NCI-H1930 (cell line): ENCODE results near the gene BMP6.
"Not testable (repeated sequence)": the region's sequence is repeated elsewhere in the genome, so short reads cannot be mapped to it uniquely, and the experiment has no call there.

Experiments used
- DNase-seq, 2 experiments: peaks; one replicate each; lab custom pipeline; 2025; lab: John Stamatoyannopoulos, UW

Gene BMP6

DNA sequence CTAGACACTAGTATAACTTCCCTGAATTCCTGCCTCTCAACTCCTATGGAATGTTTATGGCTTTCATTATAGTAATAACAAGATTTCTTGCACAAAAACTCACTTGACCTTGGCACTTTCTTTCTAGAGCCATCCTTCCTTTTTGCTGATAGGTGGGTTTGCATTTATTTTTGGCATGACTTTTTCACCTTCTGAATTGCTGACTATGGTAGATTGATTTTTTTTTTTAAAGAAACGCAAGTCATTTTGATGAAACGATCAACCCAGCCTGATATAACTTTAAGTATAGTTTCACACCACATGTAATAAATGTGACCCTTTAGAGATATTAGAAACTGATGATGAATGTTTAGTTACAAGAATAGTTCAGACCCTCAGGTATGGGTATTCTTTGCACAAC is 61.8 kb downstream of the BMP6 start:
- DNase-seq, result no peak

DNA sequence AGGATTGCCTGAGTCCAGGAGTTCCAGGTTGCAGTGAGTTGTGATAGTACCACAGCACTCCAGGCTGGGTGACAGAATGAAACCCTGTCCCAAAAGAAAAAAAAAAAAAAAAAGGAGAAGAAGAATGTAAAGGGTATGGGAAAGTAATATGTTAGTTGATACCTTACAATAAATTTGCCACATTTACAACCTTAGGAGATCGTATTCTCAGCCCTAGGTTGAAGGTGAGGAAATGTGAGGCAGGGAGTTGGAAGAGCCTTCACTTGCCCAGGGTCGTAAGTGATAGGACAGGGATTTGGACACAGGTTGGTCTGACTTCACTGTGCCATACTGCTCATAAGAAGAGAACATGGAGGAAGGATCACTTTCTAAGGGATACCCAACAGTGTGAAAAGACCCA is 68.6 kb downstream of the BMP6 start:
- no peak for DNase-seq

DNA sequence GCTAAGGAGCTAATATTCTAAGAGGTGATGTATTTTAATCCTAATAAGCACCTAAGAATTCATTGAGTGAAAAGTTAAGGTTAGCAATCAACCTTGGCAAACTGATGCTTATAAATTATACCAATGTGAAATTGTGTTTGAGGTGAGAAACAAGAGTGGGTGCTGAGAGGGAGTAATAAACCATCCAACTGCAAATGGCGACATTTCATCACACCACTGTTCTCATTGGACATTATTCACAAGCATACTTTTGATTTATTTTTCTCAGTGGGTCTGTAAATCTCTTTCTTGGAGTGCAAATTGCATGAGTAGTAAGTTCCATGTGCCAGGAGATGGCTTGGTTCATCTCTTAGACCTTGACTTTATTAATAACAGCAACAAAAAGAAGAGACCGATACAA is 71.5 kb downstream of the BMP6 start:
- DNase-seq, result no peak

DNA sequence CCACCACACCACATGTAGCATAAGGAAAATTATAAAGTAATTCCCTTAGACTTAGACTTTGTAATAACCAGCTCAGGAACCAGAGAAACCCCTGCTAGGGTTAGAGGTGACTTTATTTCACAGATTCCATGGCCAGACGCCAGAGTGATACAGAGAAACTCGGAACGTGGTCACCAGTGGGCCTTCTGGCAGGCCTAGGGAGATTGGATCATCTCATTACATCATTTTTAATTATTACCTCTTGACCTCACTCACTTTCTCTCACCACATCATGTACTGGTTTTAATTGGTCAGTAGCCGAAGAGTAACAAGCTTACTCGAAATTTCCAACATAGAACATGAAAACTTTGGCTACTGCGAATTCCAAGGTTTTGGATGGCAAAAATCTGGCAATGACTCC is 72.9 kb downstream of the BMP6 start:
- no peak for DNase-seq

DNA sequence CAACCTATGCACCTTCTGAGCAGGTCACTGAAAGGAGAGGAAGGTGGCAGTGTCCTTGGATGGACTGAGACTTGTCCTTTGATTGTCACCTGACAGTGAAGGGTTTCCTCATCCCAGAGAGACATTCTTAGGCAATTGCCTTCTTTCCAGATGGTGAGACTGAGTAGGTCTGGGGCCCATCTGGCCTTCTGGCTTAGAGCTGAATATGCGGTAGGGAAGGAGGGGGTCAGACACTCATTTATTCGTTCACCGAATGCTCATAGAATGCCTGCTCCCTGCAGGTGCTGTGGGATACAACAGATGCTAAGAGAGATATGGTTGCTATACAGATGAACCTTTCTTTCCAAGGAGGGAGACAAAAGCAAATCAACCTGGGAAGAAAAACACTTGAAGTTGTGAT is 76.8 kb downstream of the BMP6 start:
- DNase-seq, result no peak

DNA sequence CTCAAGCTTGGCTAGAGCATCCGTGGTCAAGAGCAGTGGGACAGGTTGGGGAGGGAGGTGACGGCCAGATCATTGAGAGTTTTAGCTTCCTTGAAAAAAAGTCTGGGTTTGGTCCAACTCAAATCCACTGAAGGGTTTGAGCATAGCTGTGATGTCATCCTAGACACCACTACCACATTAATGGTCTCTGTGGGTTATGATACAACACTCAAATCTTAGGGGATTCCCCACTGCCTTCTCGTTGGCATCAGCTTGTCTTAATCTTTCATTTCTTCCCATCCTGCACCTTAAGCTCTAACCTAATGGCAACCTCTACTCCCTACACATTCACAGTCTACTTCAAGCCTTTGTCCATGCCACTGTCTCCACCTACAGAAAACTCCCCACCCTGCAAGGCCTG is 77.3 kb downstream of the BMP6 start:
- no peak for DNase-seq

DNA sequence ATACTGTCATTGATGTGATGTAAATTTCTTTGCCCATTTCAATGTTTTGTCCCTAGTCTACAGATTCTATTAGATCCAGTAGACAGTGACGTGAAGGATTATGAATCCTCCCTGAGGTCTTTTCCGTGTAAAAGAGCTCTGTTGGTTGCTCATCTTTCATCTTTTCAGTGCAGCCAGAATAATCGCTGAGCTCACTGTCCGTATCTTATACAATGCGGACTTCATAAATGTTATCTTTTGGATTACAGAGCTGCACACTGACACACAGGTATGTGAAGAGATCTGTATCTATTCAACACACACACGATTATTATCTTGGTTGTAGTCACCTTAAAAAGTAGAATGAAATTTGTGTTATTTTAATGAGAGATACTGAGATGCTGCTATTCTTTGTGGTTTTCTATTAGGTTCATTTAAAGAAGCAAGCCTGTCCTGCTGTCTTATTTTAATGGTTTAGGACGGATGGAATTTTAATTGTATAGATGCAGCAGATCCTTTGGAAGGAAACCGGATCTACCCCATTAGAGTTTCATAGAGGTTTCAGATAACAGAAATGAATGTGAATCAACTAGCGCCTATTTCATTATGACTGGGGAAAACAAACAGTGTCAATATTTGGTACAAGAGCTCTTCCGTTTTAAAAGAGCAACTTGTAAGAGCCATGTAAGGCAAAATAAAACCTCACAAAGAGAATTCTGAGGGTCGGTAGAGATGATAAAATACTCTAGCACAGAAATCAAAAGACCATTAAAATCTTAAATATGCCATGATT is 79.4 kb downstream of the BMP6 start:
- DNase-seq, result no peak

DNA sequence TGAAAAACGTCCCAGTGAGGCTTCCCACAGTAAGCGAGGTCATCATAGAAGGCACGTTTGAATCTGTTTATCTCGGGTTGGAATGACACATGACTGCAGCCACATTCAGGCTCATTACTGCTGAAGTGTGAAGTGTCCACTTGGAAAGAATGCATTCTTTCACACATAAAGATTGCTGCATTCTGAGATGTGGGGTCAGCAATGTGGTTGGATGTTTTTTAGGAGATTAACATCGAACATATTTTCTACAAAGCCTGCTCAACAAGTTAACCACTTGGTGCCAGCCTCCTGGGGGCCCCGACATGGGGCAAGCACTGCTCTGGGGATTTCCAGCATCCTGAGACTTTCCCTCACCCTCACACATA is 79.9 kb downstream of the BMP6 start:
- DNase-seq, result no peak

DNA sequence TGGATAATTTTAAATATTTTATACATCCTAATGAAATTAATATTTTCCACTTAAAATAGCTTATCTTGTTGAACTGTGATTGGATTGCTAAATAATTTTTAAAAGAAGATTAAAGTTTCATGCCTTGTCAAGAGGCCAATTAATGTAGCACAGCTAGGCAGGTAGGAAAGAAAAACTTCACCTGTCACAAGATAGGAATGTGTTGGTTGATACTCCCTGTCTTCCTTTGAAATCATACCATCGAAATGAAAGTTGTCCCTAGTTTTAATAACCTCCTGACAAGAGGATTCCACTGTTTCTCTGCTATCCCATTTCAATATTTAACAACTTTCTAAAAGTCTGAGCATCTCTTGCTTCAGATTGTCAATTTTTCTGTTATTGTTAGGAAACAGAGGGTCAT is 80.8 kb downstream of the BMP6 start:
- no peak for DNase-seq

DNA sequence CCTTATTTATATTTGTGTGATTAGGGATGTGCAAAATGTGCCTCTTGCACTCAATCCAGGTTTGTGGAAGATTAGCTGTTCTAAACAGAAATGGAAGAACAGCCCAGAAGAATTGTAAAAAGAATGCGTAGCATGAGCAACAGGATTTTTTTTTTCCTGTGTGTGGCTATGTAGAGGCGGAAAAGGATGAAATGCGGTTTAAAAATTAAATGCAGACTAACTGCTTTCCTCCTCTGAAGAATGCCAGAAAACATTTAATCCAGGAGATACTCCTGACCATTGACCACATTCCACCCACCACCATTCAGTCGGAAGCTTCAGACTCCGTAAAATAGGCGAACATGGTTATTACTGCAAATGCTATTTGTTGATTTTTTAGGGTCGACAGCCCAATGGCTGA is 83.4 kb downstream of the BMP6 start:
- no peak for DNase-seq

DNA sequence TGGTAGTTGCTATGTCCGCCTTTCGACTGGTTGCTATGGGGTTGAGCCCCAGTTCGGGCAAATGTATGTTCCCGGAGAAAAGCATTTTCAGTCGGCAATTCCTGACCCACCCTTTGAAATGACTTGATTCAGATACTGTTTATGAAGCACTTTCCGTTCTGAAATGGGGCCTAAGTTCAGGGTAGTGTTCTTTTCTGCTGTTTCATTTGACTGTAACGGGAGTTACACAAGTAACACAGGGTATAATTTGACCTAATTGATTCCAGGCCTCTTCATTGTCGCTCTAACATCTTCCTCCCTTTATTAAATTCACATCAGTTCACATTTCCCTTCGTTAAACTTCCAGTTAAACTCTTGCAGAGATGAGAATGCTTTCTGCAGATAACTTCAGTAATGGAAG is 85.5 kb downstream of the BMP6 start:
- no peak for DNase-seq

DNA sequence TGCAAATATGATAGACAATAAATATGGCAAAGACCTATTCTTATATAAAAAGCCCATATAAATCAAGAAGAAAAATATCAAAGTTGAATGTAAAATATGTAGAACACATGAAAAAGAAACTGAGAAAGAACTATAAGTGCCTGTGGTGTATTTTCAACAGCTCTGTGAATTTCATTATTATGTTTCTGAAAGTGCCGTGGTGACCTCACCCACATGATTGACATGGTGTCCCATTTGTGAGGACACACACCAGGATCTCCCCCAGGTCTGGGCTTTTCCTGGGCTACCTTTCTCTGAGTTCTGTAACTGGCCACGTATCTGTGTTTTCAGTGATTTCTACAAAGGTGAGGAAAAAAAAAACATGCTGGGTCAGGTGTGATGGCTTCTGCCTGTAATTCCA is 86.7 kb downstream of the BMP6 start:
- no peak for DNase-seq

DNA sequence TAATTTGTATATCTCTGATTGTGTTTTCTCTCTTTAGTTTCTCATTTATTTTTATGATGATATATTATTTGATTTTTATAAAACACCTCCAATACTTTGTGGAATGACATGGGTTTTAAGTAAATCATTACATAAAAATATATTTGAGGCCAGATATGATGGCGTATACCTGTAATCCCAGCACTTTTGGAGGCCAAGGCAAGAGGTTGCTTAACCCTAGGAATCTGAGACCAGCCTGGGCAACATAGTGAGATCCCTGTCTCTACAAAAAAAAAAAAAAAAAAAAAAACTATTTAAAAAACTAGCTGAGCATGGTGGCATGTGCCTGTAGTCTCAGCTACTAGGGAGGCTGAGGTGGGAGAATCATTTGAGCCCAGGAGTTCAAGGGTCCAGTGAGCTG is 87.3 kb downstream of the BMP6 start:
- no peak for DNase-seq

DNA sequence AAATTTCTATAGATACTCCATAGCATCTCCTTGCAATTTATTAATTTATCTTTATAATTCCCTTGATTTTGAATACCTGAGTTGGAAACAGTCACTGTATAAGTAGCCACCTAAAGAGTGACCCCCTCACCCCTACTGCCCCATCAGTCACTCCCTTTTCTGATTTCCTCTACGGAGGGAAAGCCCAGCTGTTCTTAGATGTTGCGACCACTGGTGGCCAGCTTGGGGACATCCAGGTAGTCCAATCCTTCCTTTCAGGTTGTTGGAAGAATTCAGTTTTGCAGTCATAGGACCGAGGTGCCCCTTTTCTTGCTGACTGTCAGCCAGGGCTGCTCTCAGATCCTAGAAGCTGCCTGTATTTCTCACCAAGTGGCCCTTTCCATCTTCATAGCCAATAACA is 87.8 kb downstream of the BMP6 start:
- DNase-seq, result no peak

DNA sequence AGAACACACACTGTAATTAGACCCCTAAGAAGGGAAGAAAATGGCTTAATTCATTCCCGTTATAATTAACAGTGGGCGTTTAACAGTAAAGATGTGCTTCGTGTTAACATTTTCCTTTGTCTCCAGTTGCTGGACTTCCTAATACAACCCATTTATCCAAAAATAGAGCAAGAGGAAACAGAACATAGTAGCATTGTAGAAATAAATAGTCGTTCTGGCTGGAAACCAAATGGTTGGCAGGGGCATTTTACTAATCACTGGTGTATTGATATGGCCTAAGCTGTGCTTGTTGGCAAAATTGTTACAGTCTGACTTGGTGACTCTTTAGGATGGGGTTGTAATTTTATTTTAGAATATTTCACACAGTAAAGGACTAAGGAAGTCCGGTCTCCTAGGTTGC is 89.8 kb downstream of the BMP6 start:
- no peak for DNase-seq

DNA sequence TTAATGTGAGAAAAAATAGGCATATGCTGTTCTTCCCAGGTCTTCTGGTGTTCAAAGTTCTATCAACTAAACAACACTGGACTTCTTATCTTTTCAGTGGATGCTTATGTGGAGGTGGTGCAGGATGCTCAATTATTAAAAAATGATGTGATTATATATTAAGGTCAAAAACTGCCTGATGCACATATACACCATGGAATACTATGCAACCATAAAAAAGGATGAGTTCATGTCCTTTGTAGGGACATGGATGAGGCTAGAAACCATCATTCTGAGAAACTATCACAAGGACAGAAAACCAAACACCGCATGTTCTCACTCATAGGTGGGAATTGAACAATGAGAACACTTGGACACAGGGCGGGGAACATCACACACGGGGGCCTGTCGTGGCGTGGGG is 91.3 kb downstream of the BMP6 start:
- not testable (repeated sequence) for DNase-seq

DNA sequence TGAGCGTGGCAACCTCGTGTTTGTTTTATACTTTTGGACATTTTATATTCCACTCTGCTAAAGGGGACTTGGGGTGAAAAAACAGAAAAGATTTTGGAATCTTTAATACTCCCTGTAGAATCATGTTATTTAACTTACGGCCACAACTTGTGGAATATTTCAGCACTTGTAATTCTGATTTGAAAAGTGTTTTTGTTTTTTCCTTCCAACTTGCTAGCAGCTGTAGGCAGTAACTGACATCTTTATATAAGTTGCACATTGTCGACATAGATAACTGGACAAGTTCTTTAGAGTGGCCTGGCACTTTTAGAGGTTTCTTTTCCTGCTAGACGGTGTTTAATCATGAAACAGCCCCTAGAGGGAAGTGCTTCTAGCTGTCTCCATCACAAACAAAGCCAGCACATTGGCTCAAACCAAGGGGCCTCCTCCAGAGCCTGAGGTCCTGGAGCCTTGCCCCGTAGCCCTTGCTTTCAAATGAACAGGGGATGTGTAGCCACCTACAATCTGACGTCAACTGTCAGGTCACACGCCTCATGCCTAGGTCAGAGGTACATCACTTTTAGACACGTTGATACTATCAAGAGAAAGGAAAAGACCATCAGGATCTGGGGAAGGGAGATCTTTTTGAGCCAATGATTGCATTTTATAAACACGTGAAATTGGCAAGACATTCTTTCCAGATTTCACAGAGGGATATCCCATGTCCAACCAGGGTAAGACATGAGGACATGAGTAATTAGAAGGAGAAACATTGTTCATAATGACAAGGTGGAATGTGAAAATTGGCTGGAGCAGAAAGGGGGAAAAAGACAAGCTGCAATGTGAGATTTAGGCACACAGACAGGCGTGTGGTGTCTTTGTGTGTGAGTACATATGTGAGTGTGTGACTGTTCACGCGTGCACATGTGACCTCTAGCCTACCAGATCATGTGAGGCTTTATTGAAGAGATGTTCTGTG is 92.6 kb downstream of the BMP6 start:
- no peak for DNase-seq

DNA sequence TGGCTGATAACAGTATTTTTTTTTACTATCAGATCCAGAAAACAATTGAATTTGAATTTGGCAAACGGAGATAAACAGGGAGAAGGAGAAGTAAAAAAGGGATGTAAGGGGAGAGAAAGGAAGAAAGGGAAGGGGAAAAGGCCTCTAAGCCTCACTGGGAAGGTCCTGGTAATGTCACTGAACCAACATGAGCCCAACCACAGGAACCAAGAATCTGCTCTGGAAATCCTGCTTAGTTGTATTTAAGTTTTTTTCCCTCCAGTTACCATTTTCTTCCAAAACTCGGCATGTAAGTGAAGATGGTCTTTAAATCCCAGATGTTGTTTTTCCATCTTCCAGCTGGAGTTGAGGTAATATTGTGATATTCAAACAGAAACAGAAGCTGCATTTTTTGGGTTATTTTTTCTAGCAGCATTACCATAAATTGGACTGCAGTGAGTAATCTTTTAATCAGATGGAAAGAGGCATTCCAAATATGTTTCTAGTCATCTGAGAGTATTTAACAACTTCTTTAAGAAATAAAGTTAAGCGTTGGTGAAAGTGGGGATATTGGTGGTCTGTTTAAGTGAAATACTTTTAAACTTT is 93.6 kb downstream of the BMP6 start:
- DNase-seq, result no peak

DNA sequence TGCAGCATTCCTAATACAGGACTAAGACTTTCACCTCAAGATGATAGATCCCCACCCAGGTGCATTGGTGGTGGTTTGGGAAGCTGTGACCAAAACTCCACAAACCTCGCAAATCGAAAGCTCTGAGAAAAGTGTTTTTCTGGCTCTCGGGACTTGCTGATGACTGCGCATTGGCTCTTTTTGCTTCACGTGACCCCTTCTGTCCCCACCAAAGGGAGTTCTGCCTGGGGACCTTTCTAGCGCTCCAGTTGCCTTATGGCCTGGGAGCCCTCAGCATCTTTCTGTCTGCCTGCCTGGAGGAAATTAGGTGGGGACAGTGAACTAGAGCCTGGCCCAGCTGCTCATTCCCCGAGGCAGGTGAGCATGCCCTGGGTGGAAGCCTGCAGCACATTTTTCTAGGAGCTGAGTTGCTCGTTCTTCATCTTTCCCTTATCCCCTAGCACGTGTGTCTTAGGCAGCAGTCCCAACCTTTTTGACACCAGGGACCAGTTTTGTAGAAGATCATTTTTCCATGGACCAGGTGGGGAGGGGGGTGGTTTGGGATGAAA is 94.5 kb downstream of the BMP6 start:
- DNase-seq, result no peak

DNA sequence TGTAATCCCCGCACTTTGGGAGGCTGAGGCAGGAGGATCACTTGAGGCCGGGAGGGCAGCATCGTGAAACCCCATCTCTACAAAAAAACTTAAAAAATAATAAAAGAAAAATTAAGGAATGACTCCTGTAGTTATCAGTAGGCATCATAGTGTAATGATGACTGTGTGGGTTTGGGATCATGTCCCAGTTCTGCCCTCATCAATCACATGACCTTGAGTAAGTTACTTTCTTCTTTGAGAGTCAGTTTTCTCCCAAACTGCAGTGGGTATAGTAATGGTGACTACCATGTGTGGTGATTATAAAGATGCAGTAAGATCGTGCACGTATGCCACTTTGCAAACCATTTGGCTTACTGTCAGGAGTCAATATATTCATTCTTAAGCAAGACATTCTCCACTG is 95.5 kb downstream of the BMP6 start:
- DNase-seq, result no peak

DNA sequence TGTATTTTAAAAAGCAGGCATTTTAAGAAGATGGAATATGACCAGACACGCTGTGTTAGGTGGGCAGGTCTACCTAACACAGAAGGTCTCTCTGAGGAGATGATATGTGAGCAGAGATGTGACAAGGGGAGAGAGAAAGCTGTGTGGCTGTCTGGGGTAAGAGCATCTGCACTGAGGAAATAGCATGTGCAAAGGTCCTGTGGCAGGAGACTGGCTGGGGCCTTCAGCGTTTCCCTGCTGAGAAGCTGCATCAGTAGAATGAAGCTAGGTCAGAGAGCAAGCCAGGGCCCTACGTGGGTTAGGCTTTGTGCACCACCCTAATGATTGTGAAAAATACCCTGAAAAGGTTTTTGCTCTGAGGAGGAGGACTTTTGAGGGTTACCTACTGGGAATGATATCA is 97.7 kb downstream of the BMP6 start:
- no peak for DNase-seq

DNA sequence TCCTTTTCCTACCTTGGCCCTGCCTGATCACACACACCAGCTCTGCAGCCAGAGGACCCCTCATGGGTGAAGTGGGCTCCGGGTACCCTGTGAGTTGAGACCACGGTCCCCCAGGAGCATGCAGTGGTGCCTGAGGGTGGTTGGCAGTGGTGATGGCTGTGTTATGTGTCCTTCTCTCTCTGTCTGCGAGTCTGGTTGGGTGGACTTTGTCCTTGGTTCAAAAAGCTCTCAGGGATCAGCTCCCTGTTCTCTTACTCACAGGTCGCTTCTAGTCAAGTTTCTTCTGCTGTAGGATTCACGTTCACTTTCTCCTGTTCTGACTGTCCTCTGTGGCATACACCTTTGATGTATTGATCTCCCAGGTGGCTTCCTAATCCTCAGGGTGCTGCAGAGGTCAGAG is 100.1 kb downstream of the BMP6 start:
- DNase-seq, result no peak

DNA sequence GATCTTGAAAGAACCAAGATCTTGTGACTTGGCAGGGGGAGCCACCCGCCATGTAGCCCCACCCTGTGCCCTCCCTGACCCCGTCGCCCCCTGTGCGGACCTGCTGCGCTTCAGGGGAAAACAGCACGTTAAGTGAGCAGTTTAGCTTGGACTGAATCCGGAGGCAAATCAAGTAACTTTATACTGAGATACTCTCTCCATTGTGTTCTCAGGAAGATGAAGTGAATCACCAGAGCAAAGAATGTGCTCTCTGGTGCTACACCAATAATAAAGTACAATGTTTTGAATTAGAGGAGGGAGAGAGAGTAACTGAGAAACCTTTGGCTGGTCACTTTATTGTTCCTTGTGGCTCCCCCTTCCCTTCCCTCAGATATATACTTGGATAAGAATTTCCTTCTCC is 101.2 kb downstream of the BMP6 start:
- no peak for DNase-seq
